Neural cell (in vitro differentiated cells): Measurements from ENCODE around the gene RUNX3. TPM values are rescaled to one million over a fixed set of nuclear protein-coding genes. Genes with fewer than 3 reads are reported as not detected.

Source experiments
- H2AFZ ChIP-seq: fragments of 200-600, 300-800 bp; sonication (generic), shearing (Covaris generic); 2 replicates; pipeline ENCODE4 v1.6.0; 2014; ENCODE audit warnings: low read depth, mild to moderate bottlenecking, antibody characterized with exemption, low read length, moderate library complexity
- H3F3A ChIP-seq: fragments of 200-600 bp; shearing (Covaris generic); 2 replicates; pipeline ENCODE4 v1.6.1; 2016; ENCODE audit warnings: mild to moderate bottlenecking, moderate library complexity, mixed read lengths, antibody characterized with exemption, low read length; ENCODE audit not compliant: insufficient read depth, poor library complexity, severe bottlenecking
- H3K27ac ChIP-seq: fragments of 200-600, 300-800 bp; sonication (generic), shearing (Covaris generic); 2 replicates; pipeline ENCODE4 v1.5.1; 2014; ENCODE audit warnings: mild to moderate bottlenecking, low read length, moderate library complexity
- H3K27me3 ChIP-seq: fragments of 300-800, 200-600 bp; sonication (generic), shearing (Covaris generic); 2 replicates; pipeline ENCODE4 v1.6.0; 2014; ENCODE audit warnings: mild to moderate bottlenecking, low read depth, low read length, moderate library complexity; ENCODE audit not compliant: insufficient read depth
- H3K36me3 ChIP-seq: fragments of 300-800, 200-600 bp; sonication (generic), shearing (Covaris generic); 2 replicates; pipeline ENCODE4 v1.5.1; 2014; ENCODE audit warnings: mild to moderate bottlenecking, antibody characterized with exemption, low read length, moderate library complexity; ENCODE audit not compliant: insufficient read depth
- H3K4me2 ChIP-seq: fragments of 300-800, 200-600 bp; sonication (generic), shearing (Covaris generic); 2 replicates; pipeline ENCODE4 v1.6.0; 2014; ENCODE audit warnings: mild to moderate bottlenecking, low read length
- H3K4me3 ChIP-seq: fragments of 300-800, 200-600 bp; sonication (generic), shearing (Covaris generic); 2 replicates; pipeline ENCODE4 v1.5.1; 2014; ENCODE audit warnings: mild to moderate bottlenecking, low read length, moderate library complexity
- H3K79me2 ChIP-seq: fragments of 200-600 bp; shearing (Covaris generic); replicated peaks from 2 replicates; pipeline ENCODE4 v1.6.0; 2014; ENCODE audit warnings: mild to moderate bottlenecking, low read length, moderate library complexity; ENCODE audit not compliant: insufficient read depth
- H3K9ac ChIP-seq: fragments of 300-800, 200-600 bp; sonication (generic), shearing (Covaris generic); 2 replicates; pipeline ENCODE4 v1.6.1; 2016; ENCODE audit warnings: mild to moderate bottlenecking, low read length, mixed read lengths
- H3K9me2 ChIP-seq: fragments of 200-600 bp; shearing (Covaris generic); 2 replicates; pipeline ENCODE4 v1.6.1; 2016; ENCODE audit warnings: mild to moderate bottlenecking, low read length, mixed read lengths; ENCODE audit not compliant: insufficient read depth
- H3K9me3 ChIP-seq: fragments of 200-600, 300-800 bp; sonication (generic), shearing (Covaris generic); 2 replicates; pipeline ENCODE4 v1.6.1; 2016; ENCODE audit warnings: mild to moderate bottlenecking, mixed run types, low read length, moderate library complexity, mixed read lengths
- H4K20me1 ChIP-seq: fragments of 200-600 bp; shearing (Covaris generic); 2 replicates; pipeline ENCODE4 v1.6.1; 2016; ENCODE audit warnings: mild to moderate bottlenecking, mixed run types; ENCODE audit not compliant: insufficient read depth
- CTCF ChIP-seq: fragments of 450-650 bp; IDR thresholded peaks from 2 replicates; pipeline ENCODE4 v1.5.1; 2014; ENCODE audit warnings: antibody characterized with exemption, mild to moderate bottlenecking, moderate library complexity; ENCODE audit not compliant: poor library complexity, severe bottlenecking
- EP300 ChIP-seq: fragments of 450-650 bp; conservative IDR thresholded peaks from 2 replicates; pipeline ENCODE4 v1.6.1; 2014; ENCODE audit warnings: antibody characterized with exemption, mild to moderate bottlenecking, moderate library complexity; ENCODE audit not compliant: poor library complexity, severe bottlenecking
- EZH2 ChIP-seq: fragments of 200-600, 300-800 bp; shearing (Covaris generic), sonication (generic); IDR thresholded peaks from 2 replicates; pipeline ENCODE4 v1.6.1; 2014; ENCODE audit warnings: antibody characterized with exemption, low read length, borderline replicate concordance, mild to moderate bottlenecking; ENCODE audit not compliant: insufficient read depth, poor library complexity, severe bottlenecking
- MXI1 ChIP-seq: fragments of 450-650 bp; conservative IDR thresholded peaks from 2 replicates; pipeline ENCODE4 v1.6.1; 2014; ENCODE audit warnings: antibody characterized with exemption, mild to moderate bottlenecking; ENCODE audit not compliant: poor library complexity, severe bottlenecking
- POLR2AphosphoS5 ChIP-seq: IDR thresholded peaks from 2 replicates; pipeline ENCODE4 v1.6.1; 2012
- RAD21 ChIP-seq: fragments of 450-650 bp; conservative IDR thresholded peaks from 2 replicates; pipeline ENCODE4 v1.6.1; 2014; ENCODE audit warnings: antibody characterized with exemption, mild to moderate bottlenecking, moderate library complexity
- REST ChIP-seq: IDR thresholded peaks from 2 replicates; pipeline ENCODE4 v1.6.1; 2012; ENCODE audit warnings: borderline replicate concordance
- SMC3 ChIP-seq: fragments of 450-650 bp; conservative IDR thresholded peaks from 2 replicates; pipeline ENCODE4 v1.6.1; 2014; ENCODE audit warnings: antibody characterized with exemption, mild to moderate bottlenecking, moderate library complexity; ENCODE audit not compliant: poor library complexity
- TAF1 ChIP-seq: IDR thresholded peaks from 2 replicates; pipeline ENCODE4 v1.6.1; 2012; ENCODE audit warnings: low read depth
- polyA plus RNA-seq: library from polyadenylated mRNA; depleted of rRNA; stranded (reverse); fragments of >200 nt; gene quantifications from 2 replicates; pipeline ENCODE4 v1.2.3, GENCODE V29; 2014

Gene RUNX3
- polyA plus RNA-seq, 1 donor from 2014 or later, result not detected

- Histone ChIP-seq H3K79me2 (no peaks in the 10 kb centered on the region), H3K27ac (no peak overlapping the region), H2AFZ (no peak overlapping the region), H3K9me2 (no peaks in the 10 kb centered on the region), H3F3A (no peaks in the 10 kb centered on the region), H3K4me3 (no peak overlapping the region), H3K4me2 (no peak overlapping the region), H3K36me3 (no peaks in the 10 kb centered on the region), H3K9me3 (no peaks in the 10 kb centered on the region), H4K20me1 (no peaks in the 10 kb centered on the region), H3K27me3 (no peaks in the 10 kb centered on the region), H3K9ac (no peak overlapping the region)
- no peak for TF ChIP-seq RAD21
- no peak for TF ChIP-seq EZH2
Observed at GRCh38 chr1:24870551-24871195, 59.4 kb downstream of the RUNX3 start.

GRCh38 chr1:24868016-24868875 is 61.8 kb downstream of the RUNX3 start:
- Histone ChIP-seq H3K27me3 (no peaks in the 10 kb centered on the region), H3K9ac (no peak overlapping the region), H3K27ac (no peak overlapping the region), H3K79me2 (no peaks in the 10 kb centered on the region), H4K20me1 (no peaks in the 10 kb centered on the region), H3K36me3 (no peaks in the 10 kb centered on the region), H3K9me2 (no peaks in the 10 kb centered on the region), H3K4me3 (no peak overlapping the region), H3F3A (no peaks in the 10 kb centered on the region), H2AFZ (no peak overlapping the region), H3K4me2 (no peak overlapping the region), H3K9me3 (no peaks in the 10 kb centered on the region)
- no peak for TF ChIP-seq POLR2AphosphoS5
- no peak for TF ChIP-seq RAD21
- TF ChIP-seq REST, result no peak
- TF ChIP-seq EZH2, result no peak
- no peak for TF ChIP-seq EP300
- TF ChIP-seq TAF1, result no peak
- no peak for TF ChIP-seq SMC3
- TF ChIP-seq CTCF, result no peak
- TF ChIP-seq MXI1, result no peak
